Vagina (tissue), 2 donors: ENCODE measurements around the gene EP400. TPM values are rescaled to one million over a fixed set of nuclear protein-coding genes. Genes with fewer than 3 reads are reported as not detected.
"Not testable (repeated sequence)": the region's sequence is repeated elsewhere in the genome, so short reads cannot be mapped to it uniquely, and the experiment has no call there.

Experiments used
- DNase-seq, 2 donors: peaks; one replicate each; pipeline ENCODE4 v3.0.0-alpha.2; 2017; ENCODE audit errors: extremely low spot score in 2 of 2
- H3K27ac ChIP-seq: fragments of 200-600 bp; sonication (generic); one replicate; pipeline ENCODE4 v1.5.1; 2019
- H3K27me3 ChIP-seq: fragments of 200-600 bp; sonication (generic); one replicate; pipeline ENCODE4 v1.5.1; 2019
- H3K36me3 ChIP-seq, 2 donors: fragments of 200-600 bp; sonication (generic); one replicate each; pipeline ENCODE4 v1.5.1; 2017 to 2019
- H3K4me1 ChIP-seq: fragments of 200-600 bp; sonication (generic); one replicate; pipeline ENCODE4 v1.5.1; 2019
- H3K4me3 ChIP-seq, 2 donors: fragments of 200-600 bp; sonication (generic); 1 replicate in 1 of 2; 2 replicates in 1 of 2; pipeline ENCODE4 v1.5.1; 2016 to 2019
- H3K9me3 ChIP-seq: fragments of 200-600 bp; sonication (generic); one replicate; pipeline ENCODE4 v1.5.1; 2019
- CTCF ChIP-seq, 3 experiments: fragments of 450-650 bp in 2 of 3; fragments of 200-600 bp in 1 of 3; sonication (generic) in 1 of 3; IDR thresholded peaks; one replicate each; pipeline ENCODE4 v1.5.1; 2017 to 2019; ENCODE audit warnings: antibody characterized with exemption in 3 of 3, mild to moderate bottlenecking in 2 of 3, moderate library complexity in 2 of 3
- POLR2A ChIP-seq, 2 donors: fragments of 450-650 bp; IDR thresholded peaks; one replicate each; pipeline ENCODE4 v1.6.1; 2017; ENCODE audit warnings: antibody characterized with exemption in 2 of 2, mild to moderate bottlenecking in 2 of 2, moderate library complexity in 2 of 2
- POLR2AphosphoS5 ChIP-seq, 2 donors: sonication (generic); formaldehyde crosslinking; IDR thresholded peaks; one replicate each; pipeline ENCODE4 v1.9.0; 2017; ENCODE audit warnings: antibody characterized with exemption in 2 of 2, mild to moderate bottlenecking in 2 of 2, low read depth in 1 of 2; ENCODE audit not compliant: insufficient read depth in 1 of 2
- intact Hi-C: fragments of 100-400 bp; cut with DNase I; formaldehyde crosslinking; loops from one replicate; pipeline ENCODE4 v1.15.1; 2023
- total RNA-seq: library from RNA; depleted of rRNA; stranded (reverse); fragments of >200 nt; gene quantifications from one replicate; pipeline ENCODE4 v1.2.3, GENCODE V29; 2016

EP400 gene
- total RNA-seq, 1 donor from 2014 or later, result 35.6 TPM

- no peaks in the 10 kb centered on the region for H3K27me3 ChIP-seq
- peaks cover 6% of the 10 kb centered on the region for H3K4me1 ChIP-seq
- no peak for DNase-seq
- no peak for TF ChIP-seq CTCF (IDR thresholded peaks at IDR 0.05)
- no peak for TF ChIP-seq POLR2AphosphoS5 (IDR thresholded peaks at IDR 0.05; ENCODE audit: insufficient read depth in 1 of 2, low read depth in 1 of 2)
- TF ChIP-seq POLR2A (IDR thresholded peaks at IDR 0.05), result no peak
- peaks cover 0 to 20% of the 10 kb centered on the region in 2 donors for H3K36me3 ChIP-seq
- intact Hi-C loops, result no loop called here
- H3K27ac ChIP-seq, result no peak overlapping the region
- no peaks in the 10 kb centered on the region for H3K9me3 ChIP-seq
- no peak overlapping the region for H3K4me3 ChIP-seq
Measured at GRCh38 chr12:131943876-131944275, 5.9 kb upstream of the EP400 start.

- peaks cover 0 to 20% of the 10 kb centered on the region in 2 donors for H3K36me3 ChIP-seq
- no peak overlapping the region for H3K4me3 ChIP-seq
- intact Hi-C loops, result no loop called here
- H3K4me1 ChIP-seq, result peaks cover 11% of the 10 kb centered on the region
- DNase-seq, result no peak
- H3K27ac ChIP-seq, result no peak overlapping the region
- no peaks in the 10 kb centered on the region for H3K9me3 ChIP-seq
- H3K27me3 ChIP-seq, result no peaks in the 10 kb centered on the region
- TF ChIP-seq POLR2AphosphoS5 (IDR thresholded peaks at IDR 0.05; ENCODE audit: insufficient read depth in 1 of 2, low read depth in 1 of 2), result no peak
- TF ChIP-seq POLR2A (IDR thresholded peaks at IDR 0.05), result no peak
- no peak for TF ChIP-seq CTCF (IDR thresholded peaks at IDR 0.05)
Measured at GRCh38 chr12:131944601-131945251, 5.0 kb upstream of the EP400 start.

GRCh38 chr12:131946757-131947156 is 3.0 kb upstream of the EP400 start:
- no peak overlapping the region for H3K27ac ChIP-seq
- H3K27me3 ChIP-seq, result no peaks in the 10 kb centered on the region
- H3K36me3 ChIP-seq, result peaks cover 0 to 18% of the 10 kb centered on the region in 2 donors
- H3K4me1 ChIP-seq, result peaks cover 27% of the 10 kb centered on the region
- H3K4me3 ChIP-seq, result no peak overlapping the region
- no peaks in the 10 kb centered on the region for H3K9me3 ChIP-seq
- DNase-seq, result no peak
- intact Hi-C loops, result no loop called here
- TF ChIP-seq POLR2AphosphoS5 (IDR thresholded peaks at IDR 0.05; ENCODE audit: insufficient read depth in 1 of 2, low read depth in 1 of 2) (no peak), CTCF (IDR thresholded peaks at IDR 0.05) (no peak), POLR2A (IDR thresholded peaks at IDR 0.05) (no peak)

- Histone ChIP-seq H3K9me3 (no peaks in the 10 kb centered on the region), H3K27me3 (no peaks in the 10 kb centered on the region), H3K36me3 (peaks cover 0 to 14% of the 10 kb centered on the region in 2 donors), H3K4me1 (peaks cover 35% of the 10 kb centered on the region), H3K27ac (no peak overlapping the region), H3K4me3 (no peak overlapping the region)
- TF ChIP-seq POLR2A (IDR thresholded peaks at IDR 0.05) (no peak), POLR2AphosphoS5 (IDR thresholded peaks at IDR 0.05; ENCODE audit: insufficient read depth in 1 of 2, low read depth in 1 of 2) (no peak), CTCF (IDR thresholded peaks at IDR 0.05) (no peak)
- no peak for DNase-seq
- intact Hi-C loops, result no loop called here
Measured at GRCh38 chr12:131947482-131948027, 2.2 kb upstream of the EP400 start.

- H3K4me3 ChIP-seq, result no peak overlapping the region
- H3K27ac ChIP-seq, result peak overlapping the region; percentile 75
- H3K36me3 ChIP-seq, result peaks cover 0 to 14% of the 10 kb centered on the region in 2 donors
- TF ChIP-seq CTCF (IDR thresholded peaks at IDR 0.05) (no peak), POLR2A (IDR thresholded peaks at IDR 0.05) (no peak), POLR2AphosphoS5 (IDR thresholded peaks at IDR 0.05; ENCODE audit: insufficient read depth in 1 of 2, low read depth in 1 of 2) (no peak)
- no peak for DNase-seq
- peaks cover 42% of the 10 kb centered on the region for H3K4me1 ChIP-seq
- no peaks in the 10 kb centered on the region for H3K9me3 ChIP-seq
- H3K27me3 ChIP-seq, result no peaks in the 10 kb centered on the region
- intact Hi-C loops, result no loop called here
Measured at GRCh38 chr12:131948166-131948712, 1.5 kb upstream of the EP400 start.

GRCh38 chr12:131948713-131949430 is 870 bp upstream of the EP400 start:
- H3K27me3 ChIP-seq, H3K9me3 ChIP-seq, H3K36me3 ChIP-seq, intact Hi-C loops, DNase-seq: not testable (repeated sequence)
- Histone ChIP-seq H3K4me3 (peak overlapping the region; percentile 97 to 99), H3K27ac (peak overlapping the region; percentile 75), H3K4me1 (peaks cover 42% of the 10 kb centered on the region)
